AG09309 (cell line): ENCODE measurements around the gene NUDT22.
A peak's percentile ranks its signal among the peaks of the same experiment; 100 is the strongest.

ENCODE experiments used
- DNase-seq: peaks from one replicate; pipeline ENCODE4 v3.0.0-alpha.2; 2010; ENCODE audit warnings: low read depth
- H3K4me3 ChIP-seq: 2 replicates; pipeline ENCODE4 v1.5.1; 2011; ENCODE audit warnings: mild to moderate bottlenecking, low read depth, low read length, moderate library complexity; ENCODE audit not compliant: control insufficient read depth
- TF ChIP-seq, protein P1 (sequence below): IDR thresholded peaks from 2 replicates; pipeline ENCODE4 v1.5.1; 2011; ENCODE audit warnings: mild to moderate bottlenecking, low read depth, low read length, inconsistent platforms; ENCODE audit not compliant: insufficient read depth, control insufficient read depth; ENCODE audit errors: missing control alignments

The NUDT22 gene

DNA sequence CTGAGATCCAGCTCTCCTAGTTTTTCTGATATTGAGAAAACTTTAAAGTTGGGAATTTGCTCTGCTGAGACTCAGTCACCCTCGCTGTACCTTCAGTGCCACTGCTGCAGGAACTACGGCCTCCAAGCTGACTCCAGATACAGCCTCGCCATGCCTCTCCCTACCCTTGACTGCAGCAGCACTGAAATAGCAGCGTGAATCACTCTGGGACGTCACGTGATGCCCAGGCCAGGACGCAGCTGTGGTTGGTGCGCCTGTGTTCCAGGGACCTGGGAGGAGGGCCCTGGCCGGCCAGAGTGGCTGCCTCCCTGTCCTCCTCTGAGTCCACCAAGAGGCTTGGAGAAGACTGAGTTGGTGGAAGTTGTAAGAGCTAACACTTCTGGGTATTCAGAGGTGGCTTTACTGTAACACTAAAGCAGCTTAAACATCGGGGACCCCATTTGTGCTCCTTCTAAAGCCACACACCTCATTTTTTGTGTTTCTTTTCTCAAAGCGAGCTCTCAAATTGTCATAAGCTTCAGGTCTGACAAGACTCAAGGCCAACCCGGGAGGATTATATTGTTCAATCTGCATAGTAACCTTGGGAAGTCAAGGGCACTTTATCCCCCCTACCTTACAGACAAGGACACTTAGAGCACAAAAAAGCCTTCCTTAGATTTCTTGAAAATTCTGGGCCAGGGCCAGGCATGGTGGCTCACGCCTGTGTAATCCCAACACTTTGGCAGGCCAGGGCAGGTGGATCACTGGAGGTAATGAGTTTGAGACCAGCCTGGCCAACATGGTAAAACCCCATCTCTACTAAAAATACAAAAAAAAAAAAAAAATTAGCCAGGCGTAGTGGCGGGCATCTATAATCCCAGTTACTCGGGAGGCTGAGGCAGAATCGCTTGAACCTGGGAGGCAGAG is 44.3 kb upstream of the NUDT22 start:
- TF ChIP-seq, protein P1, sequence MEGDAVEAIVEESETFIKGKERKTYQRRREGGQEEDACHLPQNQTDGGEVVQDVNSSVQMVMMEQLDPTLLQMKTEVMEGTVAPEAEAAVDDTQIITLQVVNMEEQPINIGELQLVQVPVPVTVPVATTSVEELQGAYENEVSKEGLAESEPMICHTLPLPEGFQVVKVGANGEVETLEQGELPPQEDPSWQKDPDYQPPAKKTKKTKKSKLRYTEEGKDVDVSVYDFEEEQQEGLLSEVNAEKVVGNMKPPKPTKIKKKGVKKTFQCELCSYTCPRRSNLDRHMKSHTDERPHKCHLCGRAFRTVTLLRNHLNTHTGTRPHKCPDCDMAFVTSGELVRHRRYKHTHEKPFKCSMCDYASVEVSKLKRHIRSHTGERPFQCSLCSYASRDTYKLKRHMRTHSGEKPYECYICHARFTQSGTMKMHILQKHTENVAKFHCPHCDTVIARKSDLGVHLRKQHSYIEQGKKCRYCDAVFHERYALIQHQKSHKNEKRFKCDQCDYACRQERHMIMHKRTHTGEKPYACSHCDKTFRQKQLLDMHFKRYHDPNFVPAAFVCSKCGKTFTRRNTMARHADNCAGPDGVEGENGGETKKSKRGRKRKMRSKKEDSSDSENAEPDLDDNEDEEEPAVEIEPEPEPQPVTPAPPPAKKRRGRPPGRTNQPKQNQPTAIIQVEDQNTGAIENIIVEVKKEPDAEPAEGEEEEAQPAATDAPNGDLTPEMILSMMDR = no peak
- H3K4me3 ChIP-seq = no peak overlapping the region
- DNase-seq = peak; percentile 73

GRCh38 chr11:64183890-64184289 is 42.2 kb upstream of the NUDT22 start:
- H3K4me3 ChIP-seq = no peak overlapping the region
- TF ChIP-seq, protein P1 = no peak
- DNase-seq = no peak

DNA sequence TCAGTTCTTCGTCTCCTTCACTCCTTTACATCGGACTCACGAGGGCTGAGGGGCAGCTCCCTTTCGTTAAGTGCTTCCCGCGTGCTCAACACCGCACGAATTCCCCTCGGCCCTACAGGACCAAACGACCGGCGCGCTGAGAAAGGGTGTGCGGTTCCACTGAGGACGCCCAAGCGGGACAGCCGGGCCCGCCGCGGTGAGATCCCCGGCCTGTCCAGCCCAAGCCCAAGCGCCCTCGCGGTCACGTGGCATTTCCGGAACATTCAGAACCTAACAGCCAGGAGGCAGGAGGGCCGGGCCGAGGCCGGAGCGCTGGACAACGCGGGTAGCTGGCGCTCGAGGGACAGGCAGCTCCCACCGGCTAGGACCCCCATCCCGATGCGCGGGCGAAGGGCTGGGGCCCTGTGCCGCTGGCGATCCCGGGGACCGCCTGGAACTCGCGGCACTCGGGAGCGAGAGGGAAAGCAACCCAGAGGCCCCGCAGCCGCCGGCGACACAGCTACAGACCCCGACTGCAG is 40.8 kb upstream of the NUDT22 start:
- DNase-seq = peak; percentile 47
- peak overlapping the region; percentile 79 for H3K4me3 ChIP-seq
- TF ChIP-seq, protein P1 = peak; percentile 52

- TF ChIP-seq, protein P1 = peak; percentile 61
- DNase-seq = peak; percentile 100
- H3K4me3 ChIP-seq = peak within 1 kb of the TSS; percentile 79
These were observed 40.2 kb upstream of the NUDT22 start, which contains the start of gene STIP1 for GRCh38 chr11:64185693-64186491. Gene STIP1, plus strand, starts transcription at chr11:64186171. Its CDS starts 91 bp downstream, at chr11:64186262.

DNA sequence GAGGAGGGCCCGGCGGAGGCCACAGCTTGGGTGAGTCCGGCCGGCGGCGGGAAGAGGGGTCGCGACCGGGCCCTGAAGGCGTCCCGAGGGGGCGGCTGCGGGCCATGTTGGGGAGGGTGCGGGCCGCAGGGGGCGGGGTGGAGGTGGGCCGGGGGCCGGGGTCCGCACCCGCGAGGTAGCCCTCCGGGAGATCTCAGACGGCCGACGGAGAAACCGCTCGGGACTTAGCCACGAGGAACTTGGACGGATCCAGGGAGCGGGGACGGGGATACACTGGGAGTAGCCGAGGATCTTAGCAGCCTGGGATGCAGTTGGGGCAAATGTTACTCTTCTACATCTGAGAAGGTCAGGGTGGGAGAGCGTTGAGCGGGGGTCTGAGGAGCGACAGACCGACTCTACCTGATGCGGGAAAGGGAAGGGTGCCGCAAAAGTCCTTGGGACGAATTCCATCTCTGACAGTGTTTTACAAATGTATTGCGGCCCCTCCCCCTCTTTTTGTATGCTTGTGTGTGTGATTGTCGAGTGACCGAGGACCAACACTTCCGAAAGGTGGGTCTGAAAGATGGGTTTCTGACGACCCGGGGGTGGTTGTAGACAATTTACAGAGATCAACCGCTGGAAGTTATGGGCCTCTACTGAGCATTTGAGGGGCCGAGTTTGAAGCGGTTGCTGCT is 39.4 kb upstream of the NUDT22 start:
- TF ChIP-seq, protein P1 = no peak
- DNase-seq = no peak

GRCh38 chr11:64192434-64192833 is 33.6 kb upstream of the NUDT22 start:
- TF ChIP-seq, protein P1 = no peak
- H3K4me3 ChIP-seq = no peak overlapping the region
- DNase-seq = no peak

More for the DNA sequence above, 39.4 kb upstream of the NUDT22 start:
- no peak overlapping the region for H3K4me3 ChIP-seq
